H1 (cell line): ENCODE data around the gene RFFL. TPM values are rescaled to one million over a fixed set of nuclear protein-coding genes. Genes with fewer than 3 reads are reported as not detected.

ENCODE experiments used
- NRF1 ChIP-seq: IDR thresholded peaks from 2 replicates; pipeline ENCODE4 v1.6.1; 2011; ENCODE audit warnings: mild to moderate bottlenecking, low read depth, low read length, improper control_type of control experiment
- SIN3A ChIP-seq, 2 experiments: IDR thresholded peaks in 1 of 2; conservative IDR thresholded peaks in 1 of 2; 2 replicates each; pipeline ENCODE4 v1.6.1; 2011 to 2012; ENCODE audit warnings: low read length in 2 of 2, improper control_type of control experiment in 1 of 2, low read depth in 1 of 2, mild to moderate bottlenecking in 1 of 2
- SIX5 ChIP-seq: IDR thresholded peaks from 2 replicates; pipeline ENCODE4 v1.6.1; 2011; ENCODE audit warnings: mild to moderate bottlenecking, low read depth, low read length
- SP4 ChIP-seq: IDR thresholded peaks from 2 replicates; pipeline ENCODE4 v1.6.1; 2012; ENCODE audit warnings: low read length, inconsistent platforms
- USF2 ChIP-seq: IDR thresholded peaks from 2 replicates; pipeline ENCODE4 v1.6.1; 2011; ENCODE audit warnings: low read length, improper control_type of control experiment
- polyA plus RNA-seq, 7 experiments: library from polyadenylated mRNA; depleted of rRNA in 3 of 7; stranded (reverse) in 5 of 7; unstranded in 2 of 7; fragments of >200 nt in 5 of 7; fragments of 200-250 nt in 2 of 7; gene quantifications; 1 replicate in 5 of 7; 2 replicates in 1 of 7; 4 replicates in 1 of 7; pipeline versions ENCODE4 v1.2.1 to v1.2.3, GENCODE V29; 2011 to 2013; ENCODE audit warnings: missing spikeins in 2 of 7, mixed read lengths in 2 of 7
- total RNA-seq: library from RNA; stranded (reverse); fragmentation: NEBNext Ultra II Directional; extraction: Animal tissue kit (Norgen Biotek cat#: 25700); gene quantifications from 2 replicates; pipeline ENCODE4 v1.2.1, GENCODE V29; 2021

RFFL gene
- total and polyA plus RNA-seq, 2 of the 8 experiments (the other 6 are each of a cell fraction or from before 2014, with no cell fraction given): 14.0 to 24.5 TPM

GRCh38 chr17:35080536-35080935 is 17.0 kb upstream of the RFFL start (continued):
- TF ChIP-seq USF2 (no peak), NRF1 (no peak), SIN3A (conservative IDR thresholded peaks at IDR 0.05 in 1 of 2, IDR thresholded peaks at IDR 0.05 in 1 of 2; ENCODE audit: low read depth in 1 of 2, low read length in 2 of 2) (no peak), SP4 (no peak), SIX5 (no peak)
